Measurements from ENCODE around the gene ZBBX.

- TF ChIP-seq CTCF (IDR thresholded peaks at IDR 0.05; ENCODE audit: poor library complexity) (no peak), EZH2 (IDR thresholded peaks at IDR 0.05; ENCODE audit: borderline replicate concordance) (no peak)
Measured at GRCh38 chr3:167318996-167319615, 61.0 kb downstream of the ZBBX start.

All from hepatocyte (in vitro differentiated cells).